AG08395 (cell line): ENCODE data around the gene LRRC8D.
A peak's percentile ranks its signal among the peaks of the same experiment; 100 is the strongest.
"Not testable (repeated sequence)": the region's sequence is repeated elsewhere in the genome, so short reads cannot be mapped to it uniquely, and the experiment has no call there.

Experiments used
- DNase-seq: peaks from one replicate; pipeline ENCODE4 v3.0.0; 2012; ENCODE audit warnings: mixed read lengths, low spot score

LRRC8D gene

GRCh38 chr1:89820422-89821321, at the start of gene LRRC8D:
Gene LRRC8D (plus strand): TSS chr1:89821032. CDS start chr1:89933069, 112,037 bp downstream.
- DNase-seq = peak; percentile 89

GRCh38 chr1:89771991-89772560, 48.8 kb upstream of the LRRC8D start:
- DNase-seq = no peak

GRCh38 chr1:89776104-89776503, 44.7 kb upstream of the LRRC8D start:
- not testable (repeated sequence) for DNase-seq

DNA sequence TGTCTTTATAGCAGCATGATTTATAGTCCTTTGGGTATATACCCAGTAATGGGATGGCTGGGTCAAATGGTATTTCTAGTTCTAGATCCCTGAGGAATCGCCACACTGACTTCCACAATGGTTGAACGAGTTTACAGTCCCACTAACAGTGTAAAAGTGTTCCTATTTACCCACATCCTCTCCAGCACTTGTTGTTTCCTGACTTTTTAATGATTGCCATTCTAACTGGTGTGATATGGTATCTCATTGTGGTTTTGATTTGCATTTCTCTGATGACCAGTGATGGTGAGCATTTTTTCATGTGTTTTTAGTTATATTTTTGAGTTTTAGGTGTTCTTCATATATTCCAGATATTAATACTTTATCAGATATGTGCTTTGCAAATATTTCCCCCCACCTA, 43.6 kb upstream of the LRRC8D start:
- DNase-seq = not testable (repeated sequence)

GRCh38 chr1:89779151-89779940, 41.5 kb upstream of the LRRC8D start:
- no peak for DNase-seq

GRCh38 chr1:89780721-89781120, 40.1 kb upstream of the LRRC8D start:
- peak; percentile 66 for DNase-seq

DNA sequence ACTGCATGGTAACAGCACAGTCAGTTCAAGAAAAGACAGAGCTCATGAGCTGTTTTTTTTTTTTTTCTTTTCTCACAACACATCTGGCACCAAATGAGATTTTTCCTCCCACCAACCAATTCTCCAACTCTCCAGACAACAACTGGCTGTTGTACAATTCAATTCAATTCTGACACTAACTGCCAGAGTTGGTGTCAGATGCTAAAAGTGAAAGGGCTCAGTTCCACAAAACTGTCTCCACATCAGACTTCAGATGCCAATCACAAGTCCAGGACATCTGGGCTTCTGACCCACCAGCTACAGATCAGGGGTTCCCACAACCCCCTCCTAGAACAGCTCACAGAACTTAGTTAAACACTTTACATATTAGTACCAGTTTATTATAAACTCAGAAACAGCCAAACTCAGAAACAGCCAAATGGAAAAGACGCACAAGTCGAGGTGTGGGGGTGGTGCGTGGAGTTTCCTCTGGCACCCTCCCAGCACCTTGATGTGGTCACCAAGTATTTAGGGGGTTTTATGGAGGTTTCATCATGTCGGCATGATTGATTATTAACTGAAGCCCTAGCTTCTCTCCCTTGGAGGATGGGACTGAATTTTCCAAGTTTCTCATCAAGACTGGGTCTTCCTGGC, 39.2 kb upstream of the LRRC8D start:
- no peak for DNase-seq

GRCh38 chr1:89786628-89787214, 34.1 kb upstream of the LRRC8D start:
- no peak for DNase-seq

DNA sequence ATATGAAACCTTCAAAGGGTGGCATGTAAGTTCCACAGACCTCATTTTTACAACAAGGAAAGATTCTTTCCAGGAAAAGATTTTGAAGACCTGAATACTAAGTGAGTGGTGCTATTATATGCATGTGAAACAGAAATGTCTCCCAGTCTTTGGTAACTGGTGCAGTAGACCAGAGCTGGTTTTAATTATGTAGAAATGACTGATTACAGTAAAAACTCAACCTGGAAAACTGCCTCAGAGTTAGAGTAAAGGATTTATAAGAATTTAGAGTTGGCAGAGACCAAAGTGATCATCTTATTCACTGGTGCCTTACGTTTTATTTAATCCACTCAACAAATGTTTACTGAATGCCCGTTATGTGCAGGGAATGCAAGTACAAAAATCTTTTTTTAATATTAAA, 30.2 kb upstream of the LRRC8D start:
- peak; percentile 48 for DNase-seq

DNA sequence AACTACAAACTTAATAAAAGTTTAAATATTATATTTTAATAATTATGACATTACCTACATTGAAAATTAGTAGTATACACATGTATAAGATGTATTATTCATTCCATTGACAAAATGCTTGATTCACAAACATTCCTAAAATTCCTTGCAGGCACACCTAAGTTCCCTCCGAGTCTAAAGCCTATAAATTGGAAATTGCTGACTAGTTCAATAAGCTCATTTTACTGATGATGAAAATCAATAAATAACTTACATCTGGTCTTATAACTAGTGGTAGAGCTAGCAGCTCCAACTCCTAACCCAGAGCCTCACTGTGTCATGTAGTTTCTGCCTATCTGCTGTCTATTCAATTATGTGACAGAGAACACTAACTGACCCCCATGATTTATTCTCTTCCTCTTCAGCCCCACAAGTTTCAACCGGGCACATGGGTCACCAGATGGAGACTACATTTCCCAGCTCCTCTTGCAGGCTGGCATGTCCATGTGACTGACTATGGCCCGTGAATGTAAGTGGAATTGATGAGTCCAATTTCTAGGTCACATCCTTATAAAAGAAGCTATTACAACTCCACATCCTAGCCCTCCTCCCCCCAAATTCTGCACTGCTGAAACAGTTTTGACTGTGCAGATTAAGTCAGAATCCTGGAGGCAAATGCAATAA, 29.6 kb upstream of the LRRC8D start:
- DNase-seq = no peak

DNA sequence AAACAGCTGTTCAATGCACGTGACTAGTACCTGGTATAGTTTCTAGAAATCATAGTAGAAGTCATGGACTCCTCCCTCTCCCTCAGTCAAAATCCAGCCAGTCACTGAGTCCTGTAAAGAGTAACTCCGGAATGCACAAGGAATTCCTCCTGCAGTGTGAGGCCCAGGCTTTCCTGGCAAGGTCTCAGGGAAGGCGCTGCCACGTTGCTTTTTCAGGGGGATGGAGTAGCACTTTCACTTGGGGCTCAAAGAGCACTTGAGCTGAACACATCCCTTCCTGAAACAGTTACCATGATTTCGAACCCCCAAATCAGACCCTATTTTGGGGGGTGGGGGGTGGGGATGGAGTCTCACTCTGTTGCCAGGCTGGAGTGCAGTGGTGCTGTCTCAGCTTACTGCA, 26.4 kb upstream of the LRRC8D start:
- peak; percentile 40 for DNase-seq

GRCh38 chr1:89795571-89795970, 25.3 kb upstream of the LRRC8D start:
- DNase-seq = not testable (repeated sequence)

GRCh38 chr1:89797876-89798275, 23.0 kb upstream of the LRRC8D start:
- not testable (repeated sequence) for DNase-seq

- DNase-seq = no peak
Measured at GRCh38 chr1:89799495-89799894, 21.3 kb upstream of the LRRC8D start.

DNA sequence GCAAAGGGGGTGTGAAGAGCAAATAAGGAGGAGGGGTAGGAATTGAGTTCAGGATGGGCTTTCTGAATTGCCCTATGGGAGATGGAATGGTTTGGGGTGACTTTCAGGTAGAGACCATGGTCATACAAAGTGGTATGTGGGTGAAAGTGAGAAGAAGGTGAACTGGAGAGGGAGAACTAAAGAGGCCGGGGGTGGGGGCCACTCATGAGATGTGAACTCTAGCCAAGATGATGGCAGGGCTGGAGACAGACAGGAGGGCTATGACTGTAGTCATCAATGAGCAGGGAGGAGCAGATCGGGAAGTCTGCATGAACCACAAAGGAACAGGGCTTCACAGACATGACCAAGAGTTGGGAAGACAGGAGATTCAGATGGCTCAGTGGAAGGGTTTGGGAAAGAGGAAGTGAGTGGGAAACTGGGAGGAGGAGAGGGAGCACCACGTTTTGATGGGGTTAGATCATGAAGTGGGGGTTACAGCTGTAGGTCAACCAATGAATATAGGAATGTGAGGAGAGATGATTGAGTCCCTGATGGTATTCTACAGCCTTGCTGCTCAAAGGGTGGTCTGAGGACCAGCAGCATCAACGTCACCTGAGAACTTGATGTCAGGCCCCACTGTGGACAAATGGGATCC, 20.7 kb upstream of the LRRC8D start:
- no peak for DNase-seq

GRCh38 chr1:89800718-89801117, 20.1 kb upstream of the LRRC8D start:
- DNase-seq = no peak

GRCh38 chr1:89802051-89802450, 18.8 kb upstream of the LRRC8D start:
- no peak for DNase-seq

DNA sequence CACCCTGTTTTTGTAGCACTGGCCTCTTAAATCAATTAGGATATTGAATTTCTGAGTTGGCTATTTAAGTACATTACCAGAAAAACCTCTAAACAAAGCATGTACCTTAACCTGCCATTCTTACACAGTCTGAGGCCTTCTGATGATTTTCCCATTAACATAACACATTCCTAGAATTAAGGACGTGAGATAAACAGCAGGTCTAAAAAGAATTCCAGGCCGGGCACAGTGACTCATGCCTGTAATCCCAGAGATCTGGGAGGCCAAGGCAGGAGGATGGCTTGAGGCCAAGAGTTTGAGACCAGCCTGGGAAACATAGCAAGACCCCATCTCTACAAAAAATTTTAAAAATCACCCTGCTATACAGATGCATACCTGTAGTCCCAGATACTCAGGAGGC, 18.0 kb upstream of the LRRC8D start:
- no peak for DNase-seq

DNA sequence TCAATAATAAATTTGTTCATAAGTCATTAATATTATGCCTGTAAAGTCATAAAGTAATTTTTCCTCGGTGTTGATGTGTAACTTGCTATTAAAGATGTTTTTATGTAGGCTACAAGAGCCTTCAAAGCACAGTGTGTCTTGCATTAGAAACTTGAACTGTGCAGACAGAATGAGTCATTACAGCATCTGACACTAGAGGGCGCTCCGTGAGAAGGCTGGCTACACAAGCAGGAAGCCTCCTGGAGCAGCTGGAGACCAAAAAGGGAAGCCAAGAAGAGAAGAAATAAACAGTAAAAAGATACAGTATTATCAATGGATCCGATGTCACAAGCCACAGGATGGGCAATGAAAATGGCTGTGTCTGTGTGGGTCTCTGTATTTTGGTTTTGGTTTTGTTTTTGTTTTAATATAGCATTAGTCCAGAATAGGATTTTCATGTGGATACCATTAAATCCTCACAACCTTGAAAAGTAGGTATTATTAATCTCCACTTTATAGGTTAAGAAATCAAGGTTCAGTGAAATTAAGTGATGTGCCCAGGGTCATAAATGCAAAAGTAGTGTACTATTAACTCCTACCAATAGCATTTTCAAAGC, 16.1 kb upstream of the LRRC8D start:
- DNase-seq = peak; percentile 86

DNA sequence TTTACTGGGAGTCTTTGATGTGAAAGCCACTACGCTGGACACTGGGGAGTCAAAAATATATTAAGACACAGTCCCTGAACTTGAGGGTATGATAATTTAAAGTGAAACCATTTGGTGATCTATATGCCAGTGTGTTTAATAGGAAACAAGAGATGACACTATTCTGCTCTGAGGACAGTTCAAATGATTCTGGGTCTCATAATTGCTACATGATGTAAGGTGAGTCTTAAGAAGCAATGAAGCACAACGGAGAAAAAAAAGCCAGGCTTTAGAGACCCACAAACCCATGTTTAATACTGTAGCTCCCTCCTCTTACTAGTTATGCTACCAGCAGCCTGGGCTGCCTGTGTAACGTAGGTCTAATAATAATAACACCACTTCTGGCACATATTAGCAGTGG, 14.2 kb upstream of the LRRC8D start:
- DNase-seq = no peak
